ENCODE measurements around the gene DGCR8.

Gene DGCR8

DNA sequence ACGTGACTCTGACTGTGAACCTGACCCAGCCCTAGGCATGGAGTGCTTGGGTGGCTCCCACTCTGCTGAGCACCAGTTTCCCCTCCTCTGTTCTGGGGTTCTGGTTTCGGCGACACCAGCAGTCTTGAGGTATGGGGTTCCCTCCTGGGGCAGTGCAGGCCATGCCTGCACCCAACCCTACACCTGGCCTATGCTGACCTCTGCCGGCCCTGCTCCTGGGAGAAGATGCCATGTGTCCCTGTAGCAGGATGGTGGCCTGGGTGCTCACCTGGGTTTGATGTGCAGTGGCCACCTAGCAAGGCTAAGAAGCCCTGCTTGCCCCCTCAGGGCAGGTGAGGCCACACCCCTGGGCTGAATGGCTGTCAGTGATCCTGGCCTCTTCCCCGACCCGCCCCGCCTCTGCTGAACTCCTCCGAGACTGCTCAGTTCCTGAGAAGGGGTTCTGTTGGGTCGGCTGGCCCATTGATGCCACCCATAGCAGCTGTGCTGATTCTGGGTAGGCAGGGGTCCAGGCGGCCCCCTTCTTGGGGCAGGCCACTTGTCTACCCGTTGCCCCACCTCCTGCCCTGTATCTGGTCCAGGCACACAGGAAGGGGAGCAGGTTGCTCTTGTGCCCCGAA is 54.0 kb downstream of the DGCR8 start:
- H3K4me3 ChIP-seq (ENCODE audit: low read length) = no peak overlapping the region
- TF ChIP-seq CTCF (conservative IDR thresholded peaks at IDR 0.05; ENCODE audit: low read length) = no peak
- no peak for DNase-seq (ENCODE audit: low read depth)

- no peak for TF ChIP-seq CTCF (conservative IDR thresholded peaks at IDR 0.05; ENCODE audit: low read length)
- H3K4me3 ChIP-seq (ENCODE audit: low read length) = no peak overlapping the region
- DNase-seq (ENCODE audit: low read depth) = no peak
Observed at GRCh38 chr22:20135265-20135664, 55.2 kb downstream of the DGCR8 start.

GRCh38 chr22:20135806-20136602 is 56.0 kb downstream of the DGCR8 start:
- DNase-seq (ENCODE audit: low read depth) = no peak
- TF ChIP-seq CTCF (conservative IDR thresholded peaks at IDR 0.05; ENCODE audit: low read length) = no peak
- H3K4me3 ChIP-seq (ENCODE audit: low read length) = no peak overlapping the region

DNA sequence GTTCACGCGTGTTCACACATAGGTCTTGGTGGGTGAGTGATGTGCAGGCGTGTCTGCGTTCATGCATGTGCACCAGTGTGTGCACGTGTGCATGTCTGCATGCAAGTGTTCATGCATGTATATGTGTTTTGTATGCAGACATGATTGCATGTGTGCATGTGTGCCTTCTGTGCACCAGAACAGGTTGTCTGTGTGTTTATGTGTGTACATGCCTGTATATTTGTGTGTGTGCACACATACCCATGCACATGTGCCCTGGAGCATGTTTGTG is 56.5 kb downstream of the DGCR8 start:
- H3K4me3 ChIP-seq (ENCODE audit: low read length) = no peak overlapping the region
- TF ChIP-seq CTCF (conservative IDR thresholded peaks at IDR 0.05; ENCODE audit: low read length) = no peak
- DNase-seq (ENCODE audit: low read depth) = no peak

- H3K4me3 ChIP-seq (ENCODE audit: low read length) = no peak overlapping the region
- no peak for TF ChIP-seq CTCF (conservative IDR thresholded peaks at IDR 0.05; ENCODE audit: low read length)
- DNase-seq (ENCODE audit: low read depth) = no peak
Observed at GRCh38 chr22:20137113-20137512, 57.1 kb downstream of the DGCR8 start.

DNA sequence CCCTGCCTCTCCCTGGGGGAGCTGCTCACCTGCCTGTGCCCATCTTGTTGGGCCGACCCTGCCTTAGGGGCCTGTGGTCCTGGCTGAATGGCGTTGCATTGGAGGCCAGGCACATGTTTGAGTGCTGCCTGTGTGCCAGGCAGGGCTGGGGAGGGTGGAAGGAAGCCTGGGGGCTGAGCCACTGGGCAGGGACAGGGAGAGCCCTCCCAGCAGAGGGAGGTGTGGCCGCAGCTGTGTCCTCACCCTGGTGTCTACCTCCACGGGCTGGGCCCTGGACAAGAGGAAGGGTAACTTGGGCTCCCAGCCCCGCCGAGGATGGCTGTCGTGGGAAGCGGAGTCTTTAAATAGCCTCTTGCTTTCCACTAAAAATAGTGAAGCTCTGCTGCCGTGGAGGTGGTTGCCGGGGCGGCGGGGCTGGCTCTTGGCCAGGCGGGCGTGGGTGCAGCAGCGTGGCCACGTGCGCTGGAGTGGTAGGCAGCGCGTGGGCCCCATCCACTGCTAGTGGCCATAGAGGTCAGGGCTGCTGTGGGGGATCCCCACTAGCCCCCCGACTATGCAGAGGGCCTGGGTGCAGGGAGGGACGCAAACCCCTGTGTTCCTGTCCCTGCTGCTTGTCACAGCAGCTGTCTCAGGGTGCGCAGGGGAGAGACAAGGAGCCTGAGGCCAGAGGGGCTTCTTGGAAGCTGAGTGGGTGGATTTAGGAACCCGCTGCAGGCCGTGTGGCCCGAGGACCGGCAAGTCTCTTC is 57.8 kb downstream of the DGCR8 start:
- no peak overlapping the region for H3K4me3 ChIP-seq (ENCODE audit: low read length)
- TF ChIP-seq CTCF (conservative IDR thresholded peaks at IDR 0.05; ENCODE audit: low read length) = no peak
- no peak for DNase-seq (ENCODE audit: low read depth)

DNA sequence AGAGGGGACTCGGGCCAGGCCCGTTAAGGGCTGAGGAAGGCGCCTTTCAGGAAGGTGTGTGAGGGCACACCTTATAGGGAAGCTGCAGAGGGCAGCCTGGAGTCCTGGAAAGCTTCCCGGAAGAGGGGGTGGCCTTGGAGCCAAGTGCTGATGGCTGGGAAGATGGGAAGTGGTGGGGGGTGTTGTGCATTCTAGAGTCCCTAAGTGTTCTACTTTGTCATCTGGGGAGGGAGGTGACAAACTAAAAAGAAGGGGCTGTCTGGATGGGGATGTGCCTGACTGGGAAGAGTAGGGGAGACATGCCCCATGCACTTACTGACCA is 58.3 kb downstream of the DGCR8 start:
- DNase-seq (ENCODE audit: low read depth) = no peak
- no peak for TF ChIP-seq CTCF (conservative IDR thresholded peaks at IDR 0.05; ENCODE audit: low read length)
- no peak overlapping the region for H3K4me3 ChIP-seq (ENCODE audit: low read length)

Measured in AG10803 (cell line).